GM18526 (cell line): ENCODE data around the gene PRCC.
A peak's percentile ranks its signal among the peaks of the same experiment; 100 is the strongest.

Experiments used
- POLR2A ChIP-seq: IDR thresholded peaks from 3 replicates; pipeline ENCODE4 v1.6.1; 2011; ENCODE audit not compliant: insufficient read length; ENCODE audit errors: extremely low read depth

PRCC gene

GRCh38 chr1:156811168-156811567 lies 43.8 kb downstream of the PRCC start:
- no peak for TF ChIP-seq POLR2A

DNA sequence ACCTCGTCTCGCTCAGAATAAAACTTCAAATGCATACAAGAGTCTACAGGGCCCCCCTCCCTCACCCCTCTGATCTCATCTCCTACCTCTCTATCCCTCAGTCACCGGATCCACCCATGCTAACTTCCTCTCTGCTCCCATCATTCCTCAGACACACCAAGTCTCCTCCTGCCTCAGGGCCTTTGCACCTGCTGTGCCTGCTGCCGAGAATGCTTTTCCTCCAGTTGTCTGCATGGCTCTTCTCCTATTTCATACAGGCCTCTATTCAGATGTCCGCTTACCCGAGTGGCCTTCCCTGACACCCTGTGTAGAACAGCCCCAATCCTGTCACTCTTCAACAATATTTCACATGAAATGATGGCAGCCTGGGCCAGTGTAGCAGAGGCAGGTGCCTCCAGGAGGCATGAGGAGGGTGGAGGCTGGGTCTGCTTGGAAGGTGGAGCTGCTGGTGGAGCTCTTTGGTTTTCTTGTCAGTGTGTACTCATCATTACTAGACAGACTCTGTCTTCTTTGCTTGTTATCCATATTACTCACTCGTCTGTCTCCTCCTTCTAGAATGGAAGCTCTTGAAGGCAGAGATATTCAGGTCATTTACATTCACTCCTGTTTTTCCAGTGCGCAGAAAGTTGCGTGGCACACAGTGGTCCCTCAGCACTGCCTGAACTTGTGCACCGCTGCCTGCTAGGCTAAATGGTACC lies 45.1 kb downstream of the PRCC start:
- no peak for TF ChIP-seq POLR2A

GRCh38 chr1:156813298-156813697 lies 46.0 kb downstream of the PRCC start:
- TF ChIP-seq POLR2A = no peak

- no peak for TF ChIP-seq POLR2A
Measured at GRCh38 chr1:156813750-156814570, 46.6 kb downstream of the PRCC start.

DNA sequence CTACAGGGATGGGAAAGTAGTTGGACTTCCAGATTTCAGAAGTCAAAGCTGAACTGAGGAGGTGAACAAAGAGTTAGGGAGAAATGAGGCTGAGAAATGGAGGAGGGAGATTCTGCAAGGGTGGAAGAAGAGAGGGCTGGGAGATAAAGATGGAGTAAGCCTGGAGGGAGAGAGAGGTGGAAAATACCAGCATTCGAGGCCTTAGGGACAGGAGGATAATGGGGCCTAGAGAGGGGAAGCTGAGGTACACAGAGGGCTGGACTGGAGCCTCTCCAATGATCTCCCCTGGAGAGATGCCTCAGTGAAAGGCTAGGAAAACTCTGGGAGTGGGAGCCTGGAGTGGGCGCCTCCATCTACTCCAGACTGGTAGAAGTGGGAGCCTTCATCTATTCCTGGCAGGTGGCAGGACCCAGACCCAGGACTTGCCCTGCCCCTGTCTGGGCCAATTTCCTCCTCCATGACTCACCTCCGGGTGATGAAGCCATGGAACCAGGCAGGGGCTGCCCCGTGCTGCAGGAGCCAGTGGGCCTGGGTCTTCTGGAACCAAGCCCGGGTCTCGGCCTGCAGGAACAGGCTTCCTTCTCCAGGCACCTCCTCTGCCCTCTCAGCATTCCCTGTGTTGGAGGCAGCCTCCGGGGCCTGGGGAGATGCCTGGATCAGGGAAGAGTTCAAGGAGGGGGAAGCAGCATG lies 47.4 kb downstream of the PRCC start:
- TF ChIP-seq POLR2A = no peak

DNA sequence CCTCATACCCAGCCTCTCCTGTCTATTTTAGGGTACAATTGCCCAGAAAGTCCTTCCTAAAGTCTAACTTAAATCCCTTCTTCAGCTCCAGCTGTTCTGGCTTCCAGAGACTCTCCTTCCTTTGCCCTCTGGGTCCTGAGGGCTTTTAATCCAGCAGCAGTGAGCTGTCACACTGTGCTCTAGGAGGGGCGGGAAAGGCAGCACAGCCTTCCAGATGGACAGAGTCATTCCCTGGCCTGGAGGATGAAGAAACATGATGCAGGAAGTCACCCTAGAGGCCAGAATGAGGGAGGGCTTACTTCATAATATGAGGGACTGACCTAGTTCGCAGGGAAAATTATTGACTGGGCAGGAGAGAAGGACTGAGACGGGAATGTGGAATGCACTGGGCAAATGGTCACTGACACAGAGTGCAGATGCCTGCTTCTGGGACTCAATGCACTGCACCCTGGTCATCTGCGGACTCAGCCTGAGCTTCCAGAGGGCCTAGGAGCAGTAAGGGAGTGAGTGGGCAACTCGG lies 48.0 kb downstream of the PRCC start:
- no peak for TF ChIP-seq POLR2A

- no peak for TF ChIP-seq POLR2A
Measured at GRCh38 chr1:156815961-156816422, 48.7 kb downstream of the PRCC start.

- peak; percentile 43 for TF ChIP-seq POLR2A
Measured at GRCh38 chr1:156816561-156817328, 49.4 kb downstream of the PRCC start, which contains the start of gene SH2D2A. TSS of gene SH2D2A (minus strand) at chr1:156816848. CDS start at chr1:156816708, 140 bp downstream.

DNA sequence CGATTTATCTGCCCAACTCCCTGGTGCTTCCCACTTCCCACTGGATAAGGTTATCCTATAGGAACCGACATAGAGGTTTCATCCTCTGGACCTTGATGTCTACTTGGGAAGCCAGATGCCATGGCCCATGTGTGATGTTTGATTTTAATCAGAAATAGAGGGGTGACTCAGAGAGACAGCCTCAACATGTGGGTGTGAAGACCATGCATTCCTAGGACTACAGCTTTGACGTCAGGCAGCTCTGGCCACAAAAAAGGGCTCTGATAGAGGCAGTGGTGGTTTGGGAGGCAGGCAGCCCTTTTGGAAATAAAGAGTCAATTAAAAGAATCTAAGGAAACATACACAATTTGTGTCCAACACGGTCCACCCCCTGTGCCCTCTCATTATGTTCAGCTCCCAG lies 54.5 kb downstream of the PRCC start:
- TF ChIP-seq POLR2A = no peak

DNA sequence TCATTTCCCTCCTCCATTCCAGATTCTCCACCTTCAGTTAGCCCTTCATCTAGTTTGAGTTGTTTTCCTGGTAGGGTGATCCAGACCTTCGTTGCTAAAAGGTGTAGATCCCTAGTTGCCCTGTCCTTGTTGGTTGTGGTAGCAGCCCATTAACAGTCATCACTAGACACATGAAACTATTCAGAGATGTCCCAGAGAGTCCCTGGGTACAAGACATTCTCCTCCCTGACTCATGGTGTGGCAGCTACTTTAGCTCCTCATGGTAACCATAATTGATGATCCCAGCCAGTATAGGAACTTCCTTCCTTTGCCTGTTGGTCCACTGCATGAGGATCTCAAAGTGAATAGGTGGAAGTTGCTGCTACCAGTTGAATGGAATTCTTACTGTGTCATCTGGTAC lies 55.3 kb downstream of the PRCC start:
- TF ChIP-seq POLR2A = no peak

GRCh38 chr1:156823210-156823790 lies 56.0 kb downstream of the PRCC start:
- no peak for TF ChIP-seq POLR2A

DNA sequence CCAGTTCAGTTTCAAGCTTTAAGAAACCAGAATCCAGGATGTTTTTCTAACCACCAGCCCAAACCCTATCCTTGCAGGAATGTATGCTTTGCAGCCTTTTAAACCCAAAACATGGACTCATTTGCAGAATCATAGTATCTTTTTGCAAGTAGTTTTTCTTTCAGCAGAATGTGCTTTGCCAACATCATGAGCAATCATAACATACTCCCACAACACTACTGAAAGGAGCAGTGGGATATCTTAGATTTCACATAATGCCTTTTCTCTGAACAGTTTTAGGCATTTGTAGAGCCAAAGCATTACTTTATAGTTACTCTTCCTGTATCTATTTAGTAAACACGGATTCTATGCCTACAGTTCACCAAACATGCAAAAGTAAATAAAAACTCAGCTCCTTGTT lies 59.3 kb downstream of the PRCC start:
- no peak for TF ChIP-seq POLR2A

GRCh38 chr1:156828400-156829124 lies 61.2 kb downstream of the PRCC start:
- TF ChIP-seq POLR2A = no peak

DNA sequence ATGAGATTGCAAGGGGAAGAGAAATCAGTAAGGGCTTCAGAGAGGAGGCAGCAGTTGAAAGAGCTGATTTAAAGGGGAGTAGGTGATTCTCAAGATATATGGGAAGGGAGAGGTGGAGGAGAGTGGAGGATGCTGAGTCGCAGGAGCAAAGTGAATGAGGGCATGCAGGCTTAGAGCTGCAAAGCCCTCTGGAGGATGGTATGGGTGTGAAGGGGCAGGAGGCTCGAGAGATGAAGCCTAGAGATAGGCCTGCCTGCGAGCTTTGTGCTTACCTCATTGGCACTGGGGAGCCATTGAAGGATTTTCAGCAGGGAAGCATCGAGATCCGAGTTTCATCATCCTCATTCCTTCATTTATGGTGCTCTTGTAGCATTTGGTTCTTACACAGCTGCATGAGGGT lies 65.1 kb downstream of the PRCC start:
- no peak for TF ChIP-seq POLR2A
